Measurements from ENCODE around the gene KY. TPM values are rescaled to one million over a fixed set of nuclear protein-coding genes. Genes with fewer than 3 reads are reported as not detected.

KY gene
- total and polyA plus RNA-seq, 2 experiments from 2014 or later = not detected

DNA sequence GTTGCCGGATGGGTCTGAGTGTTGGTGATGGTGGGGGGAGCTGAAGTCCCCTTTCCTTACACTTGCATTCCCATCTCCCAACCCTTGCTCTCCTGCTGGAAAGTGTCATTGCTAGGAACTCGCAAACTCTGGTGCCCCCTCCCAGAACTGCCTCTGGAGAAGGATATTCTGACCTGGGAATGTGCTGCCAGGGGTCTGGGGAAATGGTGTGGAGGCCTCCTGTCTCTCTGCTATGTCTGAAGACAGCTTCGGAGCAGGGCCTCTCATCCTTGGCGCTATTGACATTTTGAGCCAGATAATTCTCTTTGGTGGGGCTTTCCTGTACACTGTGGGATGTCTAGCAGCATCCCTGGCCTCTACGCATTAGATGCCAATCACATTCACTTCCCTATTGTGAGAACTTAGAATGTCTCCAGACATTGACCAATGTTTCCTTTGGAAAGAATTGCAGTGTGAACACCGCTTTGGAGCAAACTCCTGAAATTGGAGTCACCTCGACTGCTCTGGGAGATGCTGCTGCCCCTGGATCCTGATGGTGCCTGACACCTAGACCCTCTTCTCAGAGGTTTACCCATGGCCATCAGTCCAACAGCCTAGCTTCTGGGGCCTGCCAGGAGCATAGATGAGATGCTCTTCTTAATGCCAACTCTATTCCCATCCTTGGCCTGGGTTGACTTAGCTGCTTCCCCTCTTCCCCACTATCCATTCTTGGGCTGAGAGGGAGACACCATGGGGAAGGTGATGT is 2.2 kb upstream of the KY start:
- Mint-ChIP-seq H3K27ac (no peak overlapping the region), H3K4me3 (no peak overlapping the region), H3K36me3 (ENCODE audit: low read depth) (no peaks in the 10 kb centered on the region), H3K9me3 (no peaks in the 10 kb centered on the region), H3K27me3 (ENCODE audit: insufficient read depth, low read depth, poor library complexity) (peaks cover 74% of the 10 kb centered on the region), H3K4me1 (peaks cover 4% of the 10 kb centered on the region; the same call in 1 of the 3 replicates)
- Histone ChIP-seq H3K36me3 (ENCODE audit: insufficient read depth) (no peaks in the 10 kb centered on the region), H3F3A (replicated peaks; ENCODE audit: low read depth) (no peaks in the 10 kb centered on the region; the same call in 1 of the 2 replicates), H3K79me2 (replicated peaks; ENCODE audit: insufficient read depth) (no peaks in the 10 kb centered on the region), H4K20me1 (replicated peaks; ENCODE audit: insufficient read depth) (peaks cover 5% of the 10 kb centered on the region), H3K27me3 (ENCODE audit: insufficient read depth) (peaks cover 86% of the 10 kb centered on the region), H3K9me2 (ENCODE audit: insufficient read depth) (no peaks in the 10 kb centered on the region), H2AFZ (no peak overlapping the region), H3K27ac (ENCODE audit: low read depth) (no peak overlapping the region), H3K4me2 (no peak overlapping the region), H3K4me3 (no peak overlapping the region), H3K4me1 (ENCODE audit: insufficient read depth) (peaks cover 6% of the 10 kb centered on the region; the same call in 1 of the 2 replicates)
- TF ChIP-seq JUNB (IDR thresholded peaks at IDR 0.05; ENCODE audit: unreplicated experiment) = no peak
- DNase-seq (ENCODE audit: low spot score) (no peak), ATAC-seq (no peak)

DNA sequence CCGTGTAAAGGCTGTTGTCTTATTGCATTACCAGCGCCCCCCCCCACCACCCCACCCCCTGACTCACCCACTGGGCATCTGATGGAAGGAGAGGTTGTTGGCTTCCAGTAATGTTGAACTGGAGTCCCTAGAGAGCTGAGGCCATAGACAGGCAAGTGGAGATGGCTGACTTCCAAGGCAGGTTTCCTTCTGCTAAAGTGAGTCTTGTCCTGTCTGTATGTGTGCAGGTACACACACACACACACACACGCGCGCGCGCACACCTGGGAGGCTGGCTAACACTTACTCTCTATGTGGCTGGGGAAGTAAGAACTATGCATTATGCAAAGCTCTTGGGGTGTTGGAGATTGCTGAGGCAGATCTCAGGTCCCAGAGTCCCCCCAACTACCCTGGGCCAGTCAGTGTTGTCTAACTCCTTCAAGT is 1.6 kb upstream of the KY start:
- no peak overlapping the region for H2AFZ ChIP-seq
- no peak overlapping the region for H3K27ac ChIP-seq (ENCODE audit: low read depth)
- H3K4me3 ChIP-seq = no peak overlapping the region
- no peak overlapping the region for H3K4me3 Mint-ChIP-seq
- H3K36me3 Mint-ChIP-seq (ENCODE audit: low read depth) = no peaks in the 10 kb centered on the region
- peaks cover 6% of the 10 kb centered on the region; the same call in 1 of the 2 replicates for H3K4me1 ChIP-seq (ENCODE audit: insufficient read depth)
- peaks cover 80% of the 10 kb centered on the region for H3K27me3 Mint-ChIP-seq (ENCODE audit: insufficient read depth, low read depth, poor library complexity)
- no peaks in the 10 kb centered on the region for H3K9me3 Mint-ChIP-seq
- H3K36me3 ChIP-seq (ENCODE audit: insufficient read depth) = no peaks in the 10 kb centered on the region
- H4K20me1 ChIP-seq (replicated peaks; ENCODE audit: insufficient read depth) = peaks cover 5% of the 10 kb centered on the region
- DNase-seq (ENCODE audit: low spot score) (no peak), ATAC-seq (no peak)
- peaks cover 4% of the 10 kb centered on the region; the same call in 1 of the 3 replicates for H3K4me1 Mint-ChIP-seq
- H3F3A ChIP-seq (replicated peaks; ENCODE audit: low read depth) = no peaks in the 10 kb centered on the region; the same call in 1 of the 2 replicates
- H3K27ac Mint-ChIP-seq = no peak overlapping the region
- H3K4me2 ChIP-seq = no peak overlapping the region
- H3K27me3 ChIP-seq (ENCODE audit: insufficient read depth) = peaks cover 93% of the 10 kb centered on the region
- no peaks in the 10 kb centered on the region for H3K9me2 ChIP-seq (ENCODE audit: insufficient read depth)
- no peaks in the 10 kb centered on the region for H3K79me2 ChIP-seq (replicated peaks; ENCODE audit: insufficient read depth)
- TF ChIP-seq, protein P1, sequence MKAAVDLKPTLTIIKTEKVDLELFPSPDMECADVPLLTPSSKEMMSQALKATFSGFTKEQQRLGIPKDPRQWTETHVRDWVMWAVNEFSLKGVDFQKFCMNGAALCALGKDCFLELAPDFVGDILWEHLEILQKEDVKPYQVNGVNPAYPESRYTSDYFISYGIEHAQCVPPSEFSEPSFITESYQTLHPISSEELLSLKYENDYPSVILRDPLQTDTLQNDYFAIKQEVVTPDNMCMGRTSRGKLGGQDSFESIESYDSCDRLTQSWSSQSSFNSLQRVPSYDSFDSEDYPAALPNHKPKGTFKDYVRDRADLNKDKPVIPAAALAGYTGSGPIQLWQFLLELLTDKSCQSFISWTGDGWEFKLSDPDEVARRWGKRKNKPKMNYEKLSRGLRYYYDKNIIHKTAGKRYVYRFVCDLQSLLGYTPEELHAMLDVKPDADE (IDR thresholded peaks at IDR 0.05) = no peak
- TF ChIP-seq ZNF331 (CRISPR knock-in tag; IDR thresholded peaks at IDR 0.05; ENCODE audit: low read depth) (no peak), EZH2 (IDR thresholded peaks at IDR 0.05; ENCODE audit: low read depth, unreplicated experiment) (no peak), CREB1 (CRISPR knock-in tag; IDR thresholded peaks at IDR 0.05; ENCODE audit: low read depth) (no peak), EZH2phosphoT487 (IDR thresholded peaks at IDR 0.05; ENCODE audit: unreplicated experiment) (no peak), STAT1 (IDR thresholded peaks at IDR 0.05; ENCODE audit: unreplicated experiment) (no peak), POLR2AphosphoS5 (IDR thresholded peaks at IDR 0.05; ENCODE audit: low read depth) (no peak)
- TF ChIP-seq, protein P2, sequence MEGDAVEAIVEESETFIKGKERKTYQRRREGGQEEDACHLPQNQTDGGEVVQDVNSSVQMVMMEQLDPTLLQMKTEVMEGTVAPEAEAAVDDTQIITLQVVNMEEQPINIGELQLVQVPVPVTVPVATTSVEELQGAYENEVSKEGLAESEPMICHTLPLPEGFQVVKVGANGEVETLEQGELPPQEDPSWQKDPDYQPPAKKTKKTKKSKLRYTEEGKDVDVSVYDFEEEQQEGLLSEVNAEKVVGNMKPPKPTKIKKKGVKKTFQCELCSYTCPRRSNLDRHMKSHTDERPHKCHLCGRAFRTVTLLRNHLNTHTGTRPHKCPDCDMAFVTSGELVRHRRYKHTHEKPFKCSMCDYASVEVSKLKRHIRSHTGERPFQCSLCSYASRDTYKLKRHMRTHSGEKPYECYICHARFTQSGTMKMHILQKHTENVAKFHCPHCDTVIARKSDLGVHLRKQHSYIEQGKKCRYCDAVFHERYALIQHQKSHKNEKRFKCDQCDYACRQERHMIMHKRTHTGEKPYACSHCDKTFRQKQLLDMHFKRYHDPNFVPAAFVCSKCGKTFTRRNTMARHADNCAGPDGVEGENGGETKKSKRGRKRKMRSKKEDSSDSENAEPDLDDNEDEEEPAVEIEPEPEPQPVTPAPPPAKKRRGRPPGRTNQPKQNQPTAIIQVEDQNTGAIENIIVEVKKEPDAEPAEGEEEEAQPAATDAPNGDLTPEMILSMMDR (conservative IDR thresholded peaks at IDR 0.05; ENCODE audit: low read depth in 2 of 2) = no peak
- TF ChIP-seq, protein P3, sequence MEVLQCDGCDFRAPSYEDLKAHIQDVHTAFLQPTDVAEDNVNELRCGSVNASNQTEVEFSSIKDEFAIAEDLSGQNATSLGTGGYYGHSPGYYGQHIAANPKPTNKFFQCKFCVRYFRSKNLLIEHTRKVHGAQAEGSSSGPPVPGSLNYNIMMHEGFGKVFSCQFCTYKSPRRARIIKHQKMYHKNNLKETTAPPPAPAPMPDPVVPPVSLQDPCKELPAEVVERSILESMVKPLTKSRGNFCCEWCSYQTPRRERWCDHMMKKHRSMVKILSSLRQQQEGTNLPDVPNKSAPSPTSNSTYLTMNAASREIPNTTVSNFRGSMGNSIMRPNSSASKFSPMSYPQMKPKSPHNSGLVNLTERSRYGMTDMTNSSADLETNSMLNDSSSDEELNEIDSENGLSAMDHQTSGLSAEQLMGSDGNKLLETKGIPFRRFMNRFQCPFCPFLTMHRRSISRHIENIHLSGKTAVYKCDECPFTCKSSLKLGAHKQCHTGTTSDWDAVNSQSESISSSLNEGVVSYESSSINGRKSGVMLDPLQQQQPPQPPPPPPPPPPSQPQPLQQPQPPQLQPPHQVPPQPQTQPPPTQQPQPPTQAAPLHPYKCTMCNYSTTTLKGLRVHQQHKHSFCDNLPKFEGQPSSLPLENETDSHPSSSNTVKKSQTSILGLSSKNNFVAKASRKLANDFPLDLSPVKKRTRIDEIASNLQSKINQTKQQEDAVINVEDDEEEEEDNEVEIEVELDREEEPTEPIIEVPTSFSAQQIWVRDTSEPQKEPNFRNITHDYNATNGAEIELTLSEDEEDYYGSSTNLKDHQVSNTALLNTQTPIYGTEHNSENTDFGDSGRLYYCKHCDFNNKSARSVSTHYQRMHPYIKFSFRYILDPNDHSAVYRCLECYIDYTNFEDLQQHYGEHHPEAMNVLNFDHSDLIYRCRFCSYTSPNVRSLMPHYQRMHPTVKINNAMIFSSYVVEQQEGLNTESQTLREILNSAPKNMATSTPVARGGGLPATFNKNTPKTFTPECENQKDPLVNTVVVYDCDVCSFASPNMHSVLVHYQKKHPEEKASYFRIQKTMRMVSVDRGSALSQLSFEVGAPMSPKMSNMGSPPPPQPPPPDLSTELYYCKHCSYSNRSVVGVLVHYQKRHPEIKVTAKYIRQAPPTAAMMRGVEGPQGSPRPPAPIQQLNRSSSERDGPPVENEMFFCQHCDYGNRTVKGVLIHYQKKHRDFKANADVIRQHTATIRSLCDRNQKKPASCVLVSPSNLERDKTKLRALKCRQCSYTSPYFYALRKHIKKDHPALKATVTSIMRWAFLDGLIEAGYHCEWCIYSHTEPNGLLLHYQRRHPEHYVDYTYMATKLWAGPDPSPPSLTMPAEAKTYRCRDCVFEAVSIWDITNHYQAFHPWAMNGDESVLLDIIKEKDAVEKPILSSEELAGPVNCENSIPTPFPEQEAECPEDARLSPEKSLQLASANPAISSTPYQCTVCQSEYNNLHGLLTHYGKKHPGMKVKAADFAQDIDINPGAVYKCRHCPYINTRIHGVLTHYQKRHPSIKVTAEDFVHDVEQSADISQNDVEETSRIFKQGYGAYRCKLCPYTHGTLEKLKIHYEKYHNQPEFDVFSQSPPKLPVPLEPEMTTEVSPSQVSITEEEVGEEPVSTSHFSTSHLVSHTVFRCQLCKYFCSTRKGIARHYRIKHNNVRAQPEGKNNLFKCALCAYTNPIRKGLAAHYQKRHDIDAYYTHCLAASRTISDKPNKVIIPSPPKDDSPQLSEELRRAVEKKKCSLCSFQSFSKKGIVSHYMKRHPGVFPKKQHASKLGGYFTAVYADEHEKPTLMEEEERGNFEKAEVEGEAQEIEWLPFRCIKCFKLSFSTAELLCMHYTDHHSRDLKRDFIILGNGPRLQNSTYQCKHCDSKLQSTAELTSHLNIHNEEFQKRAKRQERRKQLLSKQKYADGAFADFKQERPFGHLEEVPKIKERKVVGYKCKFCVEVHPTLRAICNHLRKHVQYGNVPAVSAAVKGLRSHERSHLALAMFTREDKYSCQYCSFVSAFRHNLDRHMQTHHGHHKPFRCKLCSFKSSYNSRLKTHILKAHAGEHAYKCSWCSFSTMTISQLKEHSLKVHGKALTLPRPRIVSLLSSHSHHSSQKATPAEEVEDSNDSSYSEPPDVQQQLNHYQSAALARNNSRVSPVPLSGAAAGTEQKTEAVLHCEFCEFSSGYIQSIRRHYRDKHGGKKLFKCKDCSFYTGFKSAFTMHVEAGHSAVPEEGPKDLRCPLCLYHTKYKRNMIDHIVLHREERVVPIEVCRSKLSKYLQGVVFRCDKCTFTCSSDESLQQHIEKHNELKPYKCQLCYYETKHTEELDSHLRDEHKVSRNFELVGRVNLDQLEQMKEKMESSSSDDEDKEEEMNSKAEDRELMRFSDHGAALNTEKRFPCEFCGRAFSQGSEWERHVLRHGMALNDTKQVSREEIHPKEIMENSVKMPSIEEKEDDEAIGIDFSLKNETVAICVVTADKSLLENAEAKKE (CRISPR knock-in tag; IDR thresholded peaks at IDR 0.05) = no peak

All from GM23338 (cell line).